NOMO-1 treated with dmso at 0.1 percent for 144 hours (cell line): ENCODE data around the gene MLC1.

ENCODE experiments used
- DNase-seq: peaks from one replicate; lab custom pipeline; 2025; ENCODE audit not compliant: unreplicated experiment; lab: John Stamatoyannopoulos, UW

Gene MLC1

DNA sequence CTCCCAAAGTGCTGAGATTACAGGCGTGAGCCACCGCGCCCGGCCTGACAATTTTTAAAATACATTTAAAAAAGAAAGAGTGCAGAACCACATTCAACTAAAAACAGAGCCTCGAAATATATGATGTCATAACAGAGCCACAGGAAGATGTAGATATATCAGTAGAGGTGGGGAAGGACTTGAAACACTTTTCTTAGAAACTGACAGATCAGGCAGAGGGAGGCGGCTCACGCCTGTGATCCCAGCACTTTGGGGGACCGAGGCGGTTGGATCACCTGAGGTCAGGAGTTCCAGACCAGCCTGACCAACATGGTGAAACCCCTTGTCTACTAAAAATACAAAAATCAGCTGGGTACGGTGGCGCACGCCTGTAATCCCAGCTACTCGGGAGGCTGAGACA lies 7.0 kb downstream of the MLC1 start:
- DNase-seq = no peak

DNA sequence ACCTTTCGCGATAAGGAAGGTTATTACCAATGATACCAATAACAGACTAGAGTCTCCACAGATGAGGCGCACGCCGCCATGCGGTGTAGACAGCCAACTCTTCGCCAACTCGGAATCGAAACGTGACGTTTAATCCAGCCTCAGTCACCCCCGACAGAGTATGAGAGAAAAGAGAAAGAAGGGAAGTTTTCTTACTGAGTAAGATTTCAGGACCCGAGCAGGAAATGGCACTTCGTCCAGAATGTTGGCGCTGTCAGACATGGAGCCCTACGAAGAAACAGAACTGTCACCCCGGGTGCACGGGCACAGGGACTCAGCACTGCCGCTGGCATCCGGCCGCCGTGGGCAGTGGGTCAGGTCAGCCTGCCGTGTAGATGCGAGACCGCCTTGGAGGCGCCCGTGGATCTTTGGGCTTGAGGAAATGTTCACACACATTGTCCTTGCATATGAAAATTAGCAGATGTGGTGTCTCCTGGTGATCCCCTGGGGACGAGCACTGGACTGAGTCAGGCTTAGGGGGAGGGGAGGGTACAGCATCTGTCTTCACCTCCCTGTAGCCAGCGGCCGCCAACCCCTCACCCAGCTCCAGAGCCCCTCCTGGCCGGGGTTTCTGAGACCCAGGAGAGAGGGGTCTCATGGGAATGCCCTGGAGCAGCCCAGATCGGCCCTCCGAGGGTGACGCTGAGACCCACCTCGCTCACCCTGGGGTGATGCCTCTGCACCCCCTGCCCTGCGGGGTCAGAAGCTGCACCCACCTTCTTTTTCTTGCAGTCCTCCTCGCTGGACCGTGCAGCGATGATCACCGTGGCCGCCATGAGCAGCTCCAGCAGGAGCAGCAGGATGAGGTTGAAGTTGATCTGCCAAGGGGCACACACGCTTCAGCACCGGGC lies 8.3 kb downstream of the MLC1 start:
- no peak for DNase-seq

DNA sequence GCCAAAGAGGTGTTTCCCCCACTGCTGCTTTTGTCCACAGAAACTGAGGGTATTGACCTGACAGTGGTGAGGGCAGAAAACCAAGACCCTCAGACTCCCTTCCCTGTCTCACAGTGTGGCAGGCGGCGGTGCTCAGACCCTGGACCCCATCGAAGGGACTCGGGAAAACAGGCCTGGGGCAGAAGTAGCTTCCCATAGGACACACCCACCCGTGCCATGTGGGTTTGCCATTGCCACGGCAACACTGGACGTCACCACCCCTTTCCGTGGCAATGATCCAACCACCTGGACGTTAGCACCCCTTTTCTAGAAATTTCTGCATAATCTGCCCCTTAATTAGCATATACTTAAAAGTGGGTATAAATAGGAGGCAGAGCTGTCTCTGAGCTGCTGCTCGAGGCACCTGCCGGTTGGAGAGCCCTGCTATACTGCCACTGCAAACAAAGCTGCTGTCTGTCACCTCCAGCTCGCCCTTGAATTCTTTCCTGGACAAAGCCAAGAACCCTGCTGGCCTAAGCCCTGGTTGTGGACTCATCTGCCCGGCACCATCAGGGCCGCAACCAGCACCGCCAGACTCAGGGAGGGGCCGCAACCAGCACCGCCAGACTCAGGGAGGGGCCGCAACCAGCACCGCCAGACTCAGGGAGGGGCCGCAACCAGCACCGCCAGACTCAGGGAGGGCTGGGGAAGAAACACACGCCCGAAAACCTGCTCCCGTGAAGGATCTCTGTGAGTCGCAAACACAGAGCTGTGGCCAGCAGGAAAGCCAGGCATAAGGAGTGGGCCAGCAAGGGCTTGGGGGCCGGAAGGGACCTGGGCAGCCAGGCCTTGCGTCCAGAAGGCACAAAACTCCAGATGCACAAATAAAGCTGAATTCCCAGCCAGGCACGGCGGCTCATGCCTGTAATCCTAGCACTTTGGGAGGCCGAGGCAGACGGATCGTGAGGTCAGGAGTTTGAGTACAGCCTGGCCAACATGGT lies 10.4 kb downstream of the MLC1 start:
- no peak for DNase-seq

DNA sequence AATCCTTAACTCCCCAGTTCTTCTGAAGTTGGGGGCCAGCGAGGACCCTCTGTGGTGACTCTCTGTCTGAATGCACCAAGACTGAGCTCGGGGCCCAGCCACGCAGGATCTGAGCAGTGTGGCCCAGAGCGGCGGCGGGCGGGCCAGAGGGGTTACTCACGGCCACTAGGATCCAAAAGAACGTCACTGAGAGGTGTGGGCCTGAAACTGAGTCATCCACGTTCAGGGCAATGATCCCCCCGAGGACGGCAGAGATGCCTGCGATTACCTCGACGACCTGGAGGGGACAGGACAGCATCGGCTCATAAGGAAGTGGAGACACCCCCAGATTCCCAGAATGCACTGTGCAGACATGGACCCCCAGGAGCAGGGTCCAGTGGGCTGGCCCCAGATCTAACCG lies 11.2 kb downstream of the MLC1 start:
- DNase-seq = no peak

DNA sequence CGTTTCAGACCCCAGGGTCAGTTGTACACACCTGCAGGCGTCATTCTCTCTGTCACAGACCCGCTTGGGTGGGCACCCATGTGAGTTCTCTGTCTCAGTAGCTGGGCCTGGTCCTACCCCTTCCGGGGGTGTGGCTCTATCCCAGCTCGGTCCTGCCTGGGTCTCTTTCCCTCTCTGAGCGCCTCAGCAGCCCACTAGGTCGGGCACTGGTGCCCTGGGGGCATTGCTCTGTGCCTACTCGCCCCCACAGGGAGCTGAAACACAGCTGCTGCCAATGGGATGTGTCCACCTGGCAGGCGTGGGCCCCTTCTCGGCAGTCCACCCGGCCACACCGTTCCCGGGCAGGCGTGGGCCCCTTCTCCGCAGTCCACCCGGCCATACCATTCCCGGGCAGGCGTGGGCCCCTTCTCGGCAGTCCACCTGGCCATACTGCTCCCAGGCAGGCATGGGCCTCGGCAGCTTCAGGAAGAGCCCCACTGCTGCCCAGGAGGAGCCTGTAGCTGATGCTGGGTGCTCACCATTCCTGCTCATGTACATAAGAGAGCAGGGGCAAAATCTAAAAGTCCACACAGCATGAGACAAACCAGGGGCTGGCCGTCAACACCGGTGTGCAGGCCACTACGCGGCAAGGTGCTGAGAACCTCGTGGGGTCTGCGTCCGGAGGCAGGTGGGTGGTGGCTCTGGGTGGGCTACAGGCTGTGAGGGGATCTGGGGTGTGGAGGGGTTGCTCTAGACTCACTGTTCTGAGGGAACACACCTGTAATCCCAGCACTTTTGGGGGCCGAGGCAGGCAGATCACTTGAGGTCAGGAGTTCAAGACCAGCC lies 12.3 kb downstream of the MLC1 start:
- no peak for DNase-seq

DNA sequence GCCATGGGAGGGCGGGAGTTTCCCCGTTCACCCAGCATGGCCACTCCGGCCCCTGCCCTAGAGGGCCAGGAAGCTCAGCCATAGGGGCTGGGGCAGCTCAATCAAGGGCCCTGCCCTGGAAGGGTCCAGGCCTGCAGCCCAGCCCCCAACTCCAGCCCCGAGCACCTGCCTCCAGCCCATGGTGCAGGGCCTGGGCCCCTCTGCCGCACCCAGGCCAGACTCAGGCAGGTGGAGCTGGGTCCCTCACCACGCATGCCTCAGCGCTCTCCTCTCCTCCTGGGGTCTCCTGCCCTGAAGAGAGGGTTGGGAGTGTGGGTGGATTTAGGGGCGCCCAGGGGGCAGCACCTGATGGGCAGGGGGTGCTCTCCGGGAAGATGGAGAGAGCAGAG lies 13.1 kb downstream of the MLC1 start:
- DNase-seq = no peak

DNA sequence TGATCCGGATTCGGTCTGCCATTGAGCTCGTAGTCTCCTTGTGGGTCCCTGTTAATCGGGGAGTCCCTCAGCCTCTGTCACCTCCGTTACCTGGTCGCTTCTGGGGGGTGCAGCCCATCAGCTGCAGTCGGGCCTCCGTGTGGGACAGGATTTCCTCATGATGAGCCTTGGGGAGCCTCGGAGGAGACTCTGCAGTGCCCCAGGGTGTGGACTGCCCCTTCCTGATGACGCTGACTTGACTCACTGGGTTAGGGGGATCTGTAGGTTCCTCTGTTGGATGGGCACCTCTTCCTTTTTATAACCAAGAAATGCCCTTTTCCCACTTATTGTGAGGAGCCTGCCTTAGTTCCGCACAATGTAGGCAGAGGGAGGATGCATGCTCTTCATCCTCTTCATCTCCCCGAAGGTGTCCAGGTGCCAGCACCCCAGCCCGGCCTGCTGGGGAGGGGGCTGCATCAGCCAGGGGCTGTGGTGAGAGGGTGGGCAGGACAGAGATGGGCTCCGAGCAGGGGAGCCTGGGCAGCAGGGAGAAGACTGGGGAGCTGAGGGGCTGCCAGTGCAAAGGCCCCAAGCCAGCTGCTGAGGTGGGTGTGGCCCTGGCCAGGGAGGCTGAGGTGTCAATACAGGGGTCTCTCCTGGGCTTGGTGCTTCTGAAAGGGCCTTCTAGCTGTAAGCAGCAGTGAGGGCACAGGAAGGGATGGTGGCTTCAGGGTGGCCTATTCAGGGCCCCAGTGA lies 13.6 kb downstream of the MLC1 start:
- DNase-seq = no peak

DNA sequence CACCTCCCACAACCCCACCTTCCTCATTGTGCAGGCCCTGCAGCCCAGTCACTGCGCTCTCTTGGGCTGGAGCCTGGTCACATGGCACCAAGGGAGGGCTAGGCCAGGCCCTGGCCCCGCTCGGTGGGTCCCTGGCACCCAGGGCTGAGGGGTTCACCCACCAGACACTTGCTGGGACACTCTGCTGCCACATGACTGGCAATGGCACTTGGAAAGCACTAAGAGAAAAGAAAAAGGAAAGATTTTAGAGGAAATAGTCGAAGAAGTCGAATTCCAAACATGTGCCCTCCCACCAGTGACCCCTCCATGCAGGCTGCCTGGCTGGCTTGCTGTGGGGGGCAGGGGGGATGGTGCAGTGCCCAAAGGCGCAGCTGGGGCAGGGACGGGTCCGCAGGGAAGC lies 14.9 kb downstream of the MLC1 start:
- no peak for DNase-seq

DNA sequence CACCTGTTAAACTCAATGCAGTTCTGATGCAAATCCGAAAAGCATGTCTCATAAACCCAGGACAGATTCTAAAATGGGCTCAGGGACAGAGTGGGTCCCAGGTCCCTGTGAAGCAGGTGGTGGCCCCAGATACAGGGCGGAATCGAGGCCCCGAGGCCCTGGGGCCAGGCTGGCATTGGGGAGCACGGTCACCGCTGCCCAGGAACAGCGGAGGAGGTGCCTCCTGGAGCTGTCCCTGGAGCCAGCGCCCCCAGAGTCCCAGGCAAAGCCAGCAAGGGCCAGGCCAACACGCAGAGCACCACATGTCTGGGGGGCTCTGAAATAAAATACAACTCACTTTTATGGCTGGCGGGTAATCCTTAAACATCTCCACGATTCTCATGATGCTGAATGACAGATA lies 17.1 kb downstream of the MLC1 start:
- no peak for DNase-seq

DNA sequence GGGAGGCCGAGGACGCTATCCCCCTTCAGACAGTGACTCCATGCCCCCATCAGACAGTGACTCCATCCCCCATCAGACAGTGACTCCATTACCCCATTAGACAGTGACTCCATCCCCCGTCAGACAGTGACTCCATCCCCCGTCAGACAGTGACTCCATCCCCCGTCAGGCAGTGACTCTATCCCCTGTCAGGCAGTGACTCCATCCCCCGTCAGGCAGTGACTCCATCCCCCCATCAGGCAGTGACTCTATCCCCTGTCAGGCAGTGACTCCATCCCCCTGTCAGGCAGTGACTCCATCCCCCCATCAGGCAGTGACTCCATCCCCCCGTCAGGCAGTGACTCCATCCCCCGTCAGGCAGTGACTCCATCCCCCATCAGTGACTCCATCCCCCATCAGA lies 18.0 kb downstream of the MLC1 start:
- no peak for DNase-seq

DNA sequence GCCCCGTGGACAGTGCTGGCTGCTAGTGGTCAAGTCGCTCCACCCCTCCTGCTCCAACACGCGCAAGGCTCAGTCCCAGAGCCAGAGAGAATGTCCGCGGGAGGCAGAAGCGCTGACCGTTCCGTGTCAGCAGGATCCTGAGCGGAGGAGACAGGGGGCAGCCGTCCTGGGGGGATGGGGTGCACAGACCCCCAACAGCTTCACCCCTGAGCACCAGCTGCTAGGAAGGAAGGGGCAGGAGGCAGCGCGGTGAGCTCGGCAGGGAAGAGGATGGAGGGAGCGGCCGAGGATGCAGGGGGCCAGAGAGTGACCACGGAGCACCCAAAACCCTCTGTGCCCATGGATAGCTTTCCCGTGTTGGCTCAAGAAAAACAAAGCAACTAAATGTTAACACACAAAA lies 20.8 kb downstream of the MLC1 start:
- DNase-seq = no peak

DNA sequence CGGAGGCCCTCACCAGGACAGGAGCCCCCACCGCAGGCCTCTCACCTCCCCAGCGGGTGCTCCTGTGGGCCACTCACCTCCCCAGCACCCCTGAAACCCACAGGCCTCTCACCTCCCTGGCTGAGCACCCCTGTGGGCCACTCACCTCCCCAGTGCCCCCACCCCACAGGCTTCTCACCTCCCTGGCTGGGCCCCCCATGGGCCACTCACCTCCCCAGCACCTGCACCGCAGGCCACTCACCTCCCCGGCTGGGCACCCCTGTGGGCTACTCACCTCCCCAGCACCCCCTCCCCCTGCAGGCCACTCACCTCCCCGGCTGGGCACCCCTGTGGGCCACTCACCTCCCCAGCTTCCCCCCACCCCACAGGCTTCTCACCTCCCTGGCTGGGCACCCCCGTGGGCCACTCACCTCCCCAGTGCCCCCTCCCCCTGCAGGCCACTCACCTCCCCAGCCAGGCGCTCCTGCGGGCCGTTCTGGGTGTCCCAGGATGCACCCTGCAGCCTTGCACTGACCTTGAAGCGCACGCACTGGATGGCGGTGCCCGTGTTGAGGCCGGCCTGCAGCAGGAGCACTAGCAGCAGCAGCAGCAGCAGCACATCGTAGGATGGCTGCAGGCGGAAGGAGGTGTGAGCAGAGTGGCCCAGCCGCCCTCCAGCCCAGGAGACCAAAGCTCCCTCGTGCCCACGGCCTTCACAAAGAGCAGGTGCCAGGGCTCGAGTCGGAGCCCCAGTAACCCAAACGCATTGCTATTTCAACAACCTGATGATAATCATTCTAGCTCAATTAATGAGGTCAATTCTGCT lies 21.4 kb downstream of the MLC1 start:
- DNase-seq = no peak

DNA sequence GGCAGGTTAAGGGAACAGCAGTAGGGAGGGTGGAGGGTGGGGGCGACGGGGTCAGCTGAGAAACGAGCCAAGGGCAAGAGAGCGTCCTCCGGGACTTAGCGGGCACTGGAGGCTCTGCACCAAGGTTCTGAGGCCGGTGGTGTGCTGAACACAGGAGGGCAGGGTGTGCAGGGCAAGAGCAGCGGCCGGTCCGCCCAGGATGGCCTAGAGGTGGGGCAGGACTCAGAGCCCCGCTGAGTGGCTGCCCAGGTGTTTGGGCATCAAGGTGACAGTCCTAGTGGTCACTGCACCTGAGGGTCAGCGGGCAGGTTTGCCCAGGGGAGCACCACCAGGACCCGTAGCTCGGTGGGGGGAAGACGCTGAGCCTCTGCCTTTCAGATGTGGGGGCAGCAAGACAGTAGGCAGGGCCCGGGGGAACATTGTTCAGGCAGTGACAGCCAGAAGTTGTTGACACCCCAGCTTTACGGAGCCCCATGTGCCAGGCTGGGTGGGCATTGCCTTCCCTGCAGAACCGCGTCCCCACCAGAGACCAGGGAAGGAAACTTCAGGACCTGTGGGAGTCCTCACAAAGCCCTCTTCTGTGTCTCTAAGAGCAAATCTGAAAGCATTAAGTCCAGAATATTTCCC lies 22.6 kb downstream of the MLC1 start:
- DNase-seq = no peak

DNA sequence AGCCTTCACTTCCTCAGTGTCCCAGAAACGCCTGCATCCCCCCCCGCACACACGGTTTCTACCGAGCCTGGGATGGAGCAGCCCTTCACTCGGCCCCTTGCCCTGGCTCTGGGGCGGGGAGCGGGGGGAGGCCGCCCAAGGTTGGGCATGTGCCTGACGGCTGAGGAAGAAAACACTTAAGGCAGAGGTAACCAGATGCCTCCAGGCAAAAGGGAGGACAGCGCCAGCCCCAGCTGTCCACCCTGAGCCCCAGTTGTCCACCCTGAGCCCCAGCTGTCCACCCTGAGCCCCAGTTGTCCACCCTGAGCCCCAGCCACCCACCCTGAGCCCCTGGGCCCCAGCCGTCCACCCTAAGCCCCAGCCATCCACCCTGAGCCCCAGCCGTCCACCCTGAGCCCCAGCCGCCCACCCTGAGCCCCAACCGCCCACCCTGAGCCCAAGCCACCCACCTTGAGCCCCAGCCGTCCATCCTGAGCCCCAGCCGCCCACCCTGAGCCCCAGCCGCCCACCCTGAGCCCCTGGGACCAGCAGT lies 23.3 kb downstream of the MLC1 start:
- no peak for DNase-seq

DNA sequence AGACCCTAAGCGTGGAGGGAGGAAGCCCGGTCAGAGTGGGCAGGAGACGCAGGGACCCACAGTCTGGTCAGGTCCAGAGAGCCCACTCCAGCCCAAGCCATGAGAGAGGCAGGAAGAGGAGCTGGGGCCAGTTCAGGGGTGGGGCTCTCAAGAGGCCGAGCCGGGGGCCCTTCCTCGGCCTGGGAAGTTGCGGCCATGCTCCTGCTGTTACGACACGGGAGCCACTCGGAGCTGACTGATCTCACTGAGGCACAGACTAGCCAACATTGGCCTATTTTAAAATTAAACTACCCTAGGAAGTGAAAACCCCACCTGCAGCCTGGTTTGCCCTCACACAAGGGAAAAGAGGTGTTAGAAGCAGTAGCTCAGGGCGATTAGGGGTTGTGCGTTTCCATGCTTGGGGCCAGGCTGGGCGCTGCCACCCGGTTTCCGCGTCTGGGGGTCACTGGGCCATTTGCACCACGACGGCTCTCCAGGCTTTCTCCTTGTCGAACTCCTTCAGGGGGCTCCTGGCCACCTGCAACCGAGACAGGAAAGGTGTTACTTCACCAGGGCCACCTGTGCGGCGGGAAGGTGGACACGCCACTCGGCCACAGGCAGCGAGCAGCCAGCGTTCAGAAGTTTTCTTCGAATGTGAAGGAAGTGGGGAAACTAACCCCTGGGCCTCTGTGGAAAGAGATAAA lies 23.9 kb downstream of the MLC1 start:
- no peak for DNase-seq

DNA sequence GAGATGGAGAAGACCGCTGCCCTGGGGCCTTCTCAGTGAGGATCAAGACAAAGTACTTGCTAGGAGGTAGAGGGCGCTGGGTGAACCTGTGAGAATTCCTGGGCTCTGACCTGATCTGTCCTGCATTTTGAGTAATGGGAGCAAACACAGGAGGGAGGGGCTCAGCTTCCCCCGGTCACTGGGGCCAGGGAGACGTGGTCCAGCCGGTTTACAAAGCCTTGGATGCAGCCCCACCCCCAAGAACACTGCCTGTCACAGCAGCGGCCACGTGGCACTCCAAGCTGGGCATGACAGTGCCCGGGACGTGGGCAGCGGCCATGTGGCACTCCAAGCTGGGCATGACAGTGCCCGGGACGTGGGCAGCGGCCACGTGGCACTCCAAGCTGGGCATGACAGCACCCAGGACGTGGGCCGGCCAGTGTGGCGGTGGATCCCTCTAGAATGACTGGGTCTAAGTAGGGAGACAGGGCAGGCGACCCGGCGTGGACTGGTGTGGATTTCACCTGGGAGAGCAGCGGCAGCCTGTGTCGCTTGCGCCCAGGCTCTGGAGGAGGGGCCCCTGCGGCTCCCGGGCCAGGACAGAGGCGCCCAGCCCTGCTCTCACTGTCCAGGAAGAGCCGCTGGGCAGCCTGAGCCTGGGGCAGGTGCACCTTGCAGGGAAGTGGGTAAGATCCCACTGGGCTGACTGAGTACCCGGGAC lies 24.6 kb downstream of the MLC1 start:
- no peak for DNase-seq

DNA sequence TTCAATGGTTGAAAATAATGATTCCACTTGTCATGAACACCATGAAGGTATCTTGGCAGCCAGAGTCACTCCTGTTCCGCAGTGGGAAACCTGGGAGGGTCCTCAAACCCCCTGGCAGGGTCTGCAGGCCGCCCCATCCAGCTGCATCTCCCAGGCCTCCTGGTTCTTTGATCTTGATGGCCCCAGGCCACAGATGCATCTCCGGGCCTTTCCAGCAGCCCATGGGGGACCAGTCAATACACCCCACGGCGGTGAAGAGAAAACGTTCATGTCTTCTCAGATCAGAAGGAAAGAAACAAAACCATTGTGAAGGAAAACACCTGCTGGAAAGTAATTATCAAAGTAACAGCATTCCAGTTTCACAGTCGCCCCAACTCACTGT lies 25.4 kb downstream of the MLC1 start:
- no peak for DNase-seq
